Ascending aorta (tissue), 2 donors: ENCODE results near the gene NAV2. TPM values are rescaled to one million over a fixed set of nuclear protein-coding genes. Genes with fewer than 3 reads are reported as not detected.
A peak's percentile ranks its signal among the peaks of the same experiment; 100 is the strongest.

Source experiments
- DNase-seq, 2 donors: peaks; one replicate each; pipeline ENCODE4 v3.0.0-alpha.2; 2019; ENCODE audit warnings: low spot score in 2 of 2
- H3K27ac ChIP-seq, 2 donors: fragments of 200-600 bp; sonication (generic); one replicate each; pipeline ENCODE4 v1.5.1; 2016 to 2017; ENCODE audit warnings: mild to moderate bottlenecking in 1 of 2
- H3K27me3 ChIP-seq: fragments of 200-600 bp; sonication (generic); one replicate; pipeline ENCODE4 v1.5.1; 2017
- H3K36me3 ChIP-seq, 2 donors: fragments of 200-600 bp; sonication (generic); one replicate each; pipeline ENCODE4 v1.5.1; 2016
- H3K4me1 ChIP-seq, 2 donors: fragments of 200-600 bp; sonication (generic); one replicate each; pipeline ENCODE4 v1.5.1; 2016 to 2017; ENCODE audit warnings: mild to moderate bottlenecking in 1 of 2
- H3K4me3 ChIP-seq, 2 donors: fragments of 200-600 bp; sonication (generic); one replicate each; pipeline ENCODE4 v1.5.1; 2016 to 2017; ENCODE audit warnings: mild to moderate bottlenecking in 1 of 2
- H3K9me3 ChIP-seq, 2 donors: fragments of 200-600 bp; sonication (generic); one replicate each; pipeline ENCODE4 v1.5.1; 2016
- CTCF ChIP-seq, 3 experiments: fragments of 200-600 bp in 2 of 3; fragments of 450-650 bp in 1 of 3; sonication (generic) in 2 of 3; IDR thresholded peaks; one replicate each; pipeline ENCODE4 v1.5.1; 2016 to 2019; ENCODE audit warnings: antibody characterized with exemption in 3 of 3, mild to moderate bottlenecking in 1 of 3, moderate library complexity in 1 of 3
- intact Hi-C: fragments of 100-400 bp; cut with DNase I; formaldehyde crosslinking; loops from one replicate; pipeline ENCODE4 v1.15.1; 2023
- total RNA-seq: library from RNA; depleted of rRNA; stranded (reverse); fragments of >200 nt; gene quantifications from one replicate; pipeline ENCODE4 v1.1.0, GENCODE V29; 2016

The NAV2 gene
- total RNA-seq, 1 donor from 2014 or later, result 62.6 TPM

- H3K27me3 ChIP-seq, result no peaks in the 10 kb centered on the region
- intact Hi-C loops, result no loop called here
- peak overlapping the region; percentile 89 to 91 for H3K27ac ChIP-seq
- TF ChIP-seq CTCF (IDR thresholded peaks at IDR 0.05), result no peak
- H3K4me1 ChIP-seq, result peaks cover 14 to 70% of the 10 kb centered on the region in 2 donors
- H3K4me3 ChIP-seq, result no peak overlapping the region
- no peaks in the 10 kb centered on the region for H3K9me3 ChIP-seq
- peak in 1 of 2 donors; percentile 76 for DNase-seq
- no peaks in the 10 kb centered on the region for H3K36me3 ChIP-seq
Observed at GRCh38 chr11:19676475-19677380, 35.9 kb upstream of the NAV2 start.

GRCh38 chr11:19677381-19678080 lies 35.1 kb upstream of the NAV2 start:
- intact Hi-C loops, result no loop called here
- Histone ChIP-seq H3K9me3 (no peaks in the 10 kb centered on the region), H3K27ac (peak overlapping the region; percentile 89 to 91), H3K4me1 (peaks cover 14 to 72% of the 10 kb centered on the region in 2 donors), H3K36me3 (no peaks in the 10 kb centered on the region), H3K4me3 (no peak overlapping the region), H3K27me3 (no peaks in the 10 kb centered on the region)
- no peak for DNase-seq
- no peak for TF ChIP-seq CTCF (IDR thresholded peaks at IDR 0.05)

GRCh38 chr11:19679952-19680828 lies 32.4 kb upstream of the NAV2 start:
- Histone ChIP-seq H3K27ac (peak overlapping the region; percentile 87 to 93), H3K27me3 (no peaks in the 10 kb centered on the region), H3K9me3 (no peaks in the 10 kb centered on the region), H3K4me3 (no peak overlapping the region), H3K36me3 (no peaks in the 10 kb centered on the region), H3K4me1 (peaks cover 11 to 71% of the 10 kb centered on the region in 2 donors)
- TF ChIP-seq CTCF (IDR thresholded peaks at IDR 0.05), result peak in 2 of 3 experiments; percentile 18 to 32
- peak; percentile 81 to 98 for DNase-seq
- intact Hi-C loops, result loop anchor here (1.0 to 5.0 kb wide), 6 partner anchors 19 to 103 kb away; partner anchors contain the start of gene NAV2

GRCh38 chr11:19680829-19681368 lies 31.7 kb upstream of the NAV2 start:
- Histone ChIP-seq H3K4me3 (no peak overlapping the region), H3K4me1 (peaks cover 8 to 71% of the 10 kb centered on the region in 2 donors), H3K27me3 (no peaks in the 10 kb centered on the region), H3K27ac (peak overlapping the region; percentile 85 to 87), H3K36me3 (no peaks in the 10 kb centered on the region), H3K9me3 (no peaks in the 10 kb centered on the region)
- DNase-seq, result no peak
- no peak for TF ChIP-seq CTCF (IDR thresholded peaks at IDR 0.05)
- intact Hi-C loops, result loop anchor here (1.0 to 5.0 kb wide), 6 partner anchors 18 to 104 kb away; partner anchors contain the start of gene NAV2
